Astrocyte (in vitro differentiated cells and primary cell): ENCODE results near the gene HMCN1. TPM values are rescaled to one million over a fixed set of nuclear protein-coding genes. Genes with fewer than 3 reads are reported as not detected.
"Not testable (repeated sequence)": the region's sequence is repeated elsewhere in the genome, so short reads cannot be mapped to it uniquely, and the experiment has no call there.

Source experiments
- DNase-seq: peaks from one replicate; pipeline ENCODE4 v3.0.0-alpha.2; 2010; ENCODE audit warnings: low read depth
- FAIRE-seq: peaks from 2 replicates; lab custom pipeline; 2011; peaks lifted over from hg19 to GRCh38; lab: Jason Lieb, UNC
- H2AFZ ChIP-seq: 2 replicates; pipeline ENCODE4 v1.6.0; 2012; ENCODE audit warnings: low read depth, low read length, inconsistent platforms
- H3K27ac ChIP-seq: 2 replicates; pipeline ENCODE4 v1.5.1; 2011; ENCODE audit warnings: low read depth, low read length, inconsistent platforms
- H3K27me3 ChIP-seq: 2 replicates; pipeline ENCODE4 v1.6.0; 2011; ENCODE audit warnings: low read length, inconsistent platforms; ENCODE audit not compliant: insufficient read depth
- H3K36me3 ChIP-seq: 2 replicates; pipeline ENCODE4 v1.5.1; 2011; ENCODE audit warnings: low read length, inconsistent platforms; ENCODE audit not compliant: insufficient read depth
- H3K4me1 ChIP-seq: 2 replicates; pipeline ENCODE4 v1.5.1; 2011; ENCODE audit warnings: low read length, inconsistent platforms; ENCODE audit not compliant: insufficient read depth
- H3K4me2 ChIP-seq: 2 replicates; pipeline ENCODE4 v1.6.0; 2012; ENCODE audit warnings: low read length, inconsistent platforms
- H3K4me3 ChIP-seq: 2 replicates; pipeline ENCODE4 v1.5.1; 2011; ENCODE audit warnings: low read depth, mild to moderate bottlenecking, low read length, inconsistent platforms; ENCODE audit not compliant: insufficient read depth
- H3K79me2 ChIP-seq: 2 replicates; pipeline ENCODE4 v1.6.0; 2012; ENCODE audit warnings: mild to moderate bottlenecking, low read length, inconsistent platforms; ENCODE audit not compliant: insufficient read depth
- H3K9ac ChIP-seq: 2 replicates; pipeline ENCODE4 v1.6.0; 2012; ENCODE audit warnings: mild to moderate bottlenecking, low read length, inconsistent platforms
- H3K9me3 ChIP-seq: 2 replicates; pipeline ENCODE4 v1.5.1; 2012; ENCODE audit warnings: low read depth, mild to moderate bottlenecking, low read length, inconsistent platforms; ENCODE audit not compliant: insufficient read depth
- H4K20me1 ChIP-seq: 2 replicates; pipeline ENCODE4 v1.6.0; 2012; ENCODE audit warnings: low read length, inconsistent platforms; ENCODE audit not compliant: insufficient read depth
- H3K27ac Mint-ChIP-seq: one replicate; pipeline ENCODE4 v1.8.0; 2021; ENCODE audit warnings: mild to moderate bottlenecking, mixed read lengths; ENCODE audit not compliant: unreplicated experiment
- H3K27me3 Mint-ChIP-seq: one replicate; pipeline ENCODE4 v1.8.0; 2021; ENCODE audit warnings: low read depth, mixed read lengths; ENCODE audit not compliant: unreplicated experiment
- H3K36me3 Mint-ChIP-seq: one replicate; pipeline ENCODE4 v1.8.0; 2021; ENCODE audit warnings: low read depth, mixed read lengths; ENCODE audit not compliant: unreplicated experiment
- H3K4me1 Mint-ChIP-seq: one replicate; pipeline ENCODE4 v1.8.0; 2021; ENCODE audit warnings: low read depth, mixed read lengths; ENCODE audit not compliant: unreplicated experiment
- H3K4me3 Mint-ChIP-seq: one replicate; pipeline ENCODE4 v1.8.0; 2021; ENCODE audit warnings: mild to moderate bottlenecking, moderate library complexity, mixed read lengths; ENCODE audit not compliant: unreplicated experiment
- H3K9me3 Mint-ChIP-seq: one replicate; pipeline ENCODE4 v1.8.0; 2021; ENCODE audit warnings: mild to moderate bottlenecking, mixed read lengths; ENCODE audit not compliant: unreplicated experiment
- EZH2 ChIP-seq: IDR thresholded peaks from 2 replicates; pipeline ENCODE4 v1.6.1; 2012; ENCODE audit warnings: mild to moderate bottlenecking, low read length, inconsistent platforms; ENCODE audit not compliant: insufficient read depth
- total RNA-seq: library from RNA; stranded (reverse); gene quantifications from 2 replicates; pipeline ENCODE4 v1.2.1, GENCODE V29; 2021
- TF ChIP-seq, protein P1 (sequence below): IDR thresholded peaks from 2 replicates; pipeline ENCODE4 v1.5.1; 2011; ENCODE audit warnings: low read depth, mild to moderate bottlenecking, inconsistent platforms, low read length, moderate library complexity; ENCODE audit not compliant: insufficient read depth

Gene HMCN1
- total RNA-seq, 1 donor from 2014 or later = 19.7 TPM

DNA sequence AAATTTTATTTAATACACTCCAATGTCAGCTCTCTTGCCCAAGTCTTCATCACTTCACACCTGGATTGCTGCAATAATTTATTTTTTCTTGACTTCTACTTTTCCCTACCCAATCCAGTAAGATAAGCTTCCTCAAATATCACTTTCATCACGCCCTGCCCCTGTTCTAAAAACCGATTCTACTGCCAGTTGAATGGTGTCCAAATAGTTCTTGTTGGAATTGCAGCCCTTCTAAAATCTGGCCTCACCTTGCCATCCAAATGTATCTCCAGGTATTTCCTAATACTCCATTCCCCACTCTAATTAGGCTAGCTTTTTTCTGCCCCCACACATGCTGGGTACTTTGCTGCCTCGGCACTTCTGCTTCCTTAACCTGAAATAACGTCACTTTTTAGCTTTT lies 152.5 kb downstream of the HMCN1 start:
- Mint-ChIP-seq H3K4me3 (no peak overlapping the region), H3K27me3 (no peaks in the 10 kb centered on the region), H3K36me3 (no peaks in the 10 kb centered on the region), H3K4me1 (no peaks in the 10 kb centered on the region), H3K27ac (no peak overlapping the region), H3K9me3 (no peaks in the 10 kb centered on the region)
- Histone ChIP-seq H3K9ac (no peak overlapping the region), H3K79me2 (no peaks in the 10 kb centered on the region), H3K36me3 (no peaks in the 10 kb centered on the region), H3K27ac (no peak overlapping the region), H3K9me3 (no peaks in the 10 kb centered on the region), H3K4me3 (no peak overlapping the region), H2AFZ (no peak overlapping the region), H4K20me1 (no peaks in the 10 kb centered on the region), H3K4me2 (no peak overlapping the region), H3K27me3 (no peaks in the 10 kb centered on the region), H3K4me1 (no peaks in the 10 kb centered on the region)
- TF ChIP-seq, protein P1, sequence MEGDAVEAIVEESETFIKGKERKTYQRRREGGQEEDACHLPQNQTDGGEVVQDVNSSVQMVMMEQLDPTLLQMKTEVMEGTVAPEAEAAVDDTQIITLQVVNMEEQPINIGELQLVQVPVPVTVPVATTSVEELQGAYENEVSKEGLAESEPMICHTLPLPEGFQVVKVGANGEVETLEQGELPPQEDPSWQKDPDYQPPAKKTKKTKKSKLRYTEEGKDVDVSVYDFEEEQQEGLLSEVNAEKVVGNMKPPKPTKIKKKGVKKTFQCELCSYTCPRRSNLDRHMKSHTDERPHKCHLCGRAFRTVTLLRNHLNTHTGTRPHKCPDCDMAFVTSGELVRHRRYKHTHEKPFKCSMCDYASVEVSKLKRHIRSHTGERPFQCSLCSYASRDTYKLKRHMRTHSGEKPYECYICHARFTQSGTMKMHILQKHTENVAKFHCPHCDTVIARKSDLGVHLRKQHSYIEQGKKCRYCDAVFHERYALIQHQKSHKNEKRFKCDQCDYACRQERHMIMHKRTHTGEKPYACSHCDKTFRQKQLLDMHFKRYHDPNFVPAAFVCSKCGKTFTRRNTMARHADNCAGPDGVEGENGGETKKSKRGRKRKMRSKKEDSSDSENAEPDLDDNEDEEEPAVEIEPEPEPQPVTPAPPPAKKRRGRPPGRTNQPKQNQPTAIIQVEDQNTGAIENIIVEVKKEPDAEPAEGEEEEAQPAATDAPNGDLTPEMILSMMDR = no peak
- no peak for TF ChIP-seq EZH2
- FAIRE-seq (no peak), DNase-seq (no peak)

DNA sequence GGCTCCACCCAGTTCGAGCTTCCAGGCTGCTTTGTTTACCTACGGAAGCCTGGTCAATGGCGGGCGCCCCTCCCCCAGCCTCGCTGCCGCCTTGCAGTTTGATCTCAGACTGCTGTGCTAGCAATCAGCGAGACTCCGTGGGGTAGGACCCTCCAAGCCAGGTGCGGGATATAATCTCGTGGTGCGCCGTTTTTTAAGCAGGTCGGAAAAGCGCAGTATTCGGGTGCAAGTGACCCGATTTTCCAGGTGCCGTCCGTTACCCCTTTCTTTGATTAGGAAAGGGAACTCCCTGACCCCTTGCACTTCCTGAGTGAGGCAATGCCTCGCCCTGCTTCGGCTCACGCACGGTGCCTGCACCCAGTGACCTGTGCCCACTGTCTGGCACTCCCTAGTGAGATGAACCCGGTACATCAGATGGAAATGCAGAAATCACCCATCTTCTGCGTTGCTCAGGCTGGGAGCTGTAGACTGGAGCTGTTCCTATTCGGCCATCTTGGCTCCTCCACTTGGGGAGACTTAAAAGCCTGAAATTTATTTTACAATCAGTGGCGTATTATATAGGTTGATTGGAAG lies 158.7 kb downstream of the HMCN1 start:
- H3K36me3 ChIP-seq, H3K9me3 Mint-ChIP-seq, H3K9ac ChIP-seq, H3K4me2 ChIP-seq, H3K79me2 ChIP-seq, H3K27me3 ChIP-seq, H3K36me3 Mint-ChIP-seq, H3K4me3 ChIP-seq, H3K27me3 Mint-ChIP-seq, H3K4me3 Mint-ChIP-seq, DNase-seq, H4K20me1 ChIP-seq, H3K27ac ChIP-seq, H2AFZ ChIP-seq, H3K4me1 ChIP-seq, H3K27ac Mint-ChIP-seq, H3K9me3 ChIP-seq, FAIRE-seq: not testable (repeated sequence)
- peaks cover 24% of the 10 kb centered on the region for H3K4me1 Mint-ChIP-seq

DNA sequence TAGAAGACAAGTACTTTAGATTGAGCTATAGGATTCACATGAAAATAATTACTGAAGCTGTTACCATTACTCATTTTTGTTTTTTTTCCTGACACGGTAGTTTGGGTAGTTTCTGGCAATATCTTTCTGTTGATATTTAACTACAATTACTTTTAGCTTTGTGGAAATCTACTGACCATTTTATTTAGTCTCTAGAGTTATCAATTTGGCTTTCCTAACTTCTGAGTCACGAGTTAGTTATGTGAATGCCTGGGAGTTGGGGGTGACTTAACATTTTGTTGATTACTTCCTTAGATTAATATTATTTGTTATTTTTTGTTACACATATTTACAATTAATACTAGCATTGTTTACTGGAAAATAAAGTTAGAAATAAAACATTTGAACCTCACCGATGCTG lies 160.6 kb downstream of the HMCN1 start:
- H3K4me2 ChIP-seq = no peak overlapping the region
- FAIRE-seq = no peak

More for the DNA sequence above, 160.6 kb downstream of the HMCN1 start:
- H3K9ac ChIP-seq = no peak overlapping the region
- H3K27me3 Mint-ChIP-seq = no peaks in the 10 kb centered on the region
- no peaks in the 10 kb centered on the region for H3K36me3 Mint-ChIP-seq
- H3K4me1 ChIP-seq = no peaks in the 10 kb centered on the region
- no peaks in the 10 kb centered on the region for H3K79me2 ChIP-seq
- no peaks in the 10 kb centered on the region for H3K27me3 ChIP-seq
- no peaks in the 10 kb centered on the region for H3K9me3 ChIP-seq
- TF ChIP-seq, protein P1 = no peak
- TF ChIP-seq EZH2 = no peak
- H3K27ac Mint-ChIP-seq = peak overlapping the region; percentile 81
- peaks cover 24% of the 10 kb centered on the region for H3K4me1 Mint-ChIP-seq
- no peaks in the 10 kb centered on the region for H3K9me3 Mint-ChIP-seq
- H3K27ac ChIP-seq = no peak overlapping the region
- H4K20me1 ChIP-seq = no peaks in the 10 kb centered on the region
- peak; percentile 56 for DNase-seq
- no peak overlapping the region for H3K4me3 Mint-ChIP-seq
- no peaks in the 10 kb centered on the region for H3K36me3 ChIP-seq
- H3K4me3 ChIP-seq = no peak overlapping the region
- H2AFZ ChIP-seq = no peak overlapping the region
